Smooth muscle cell (in vitro differentiated cells): ENCODE data around the gene TEX55. TPM values are rescaled to one million over a fixed set of nuclear protein-coding genes. Genes with fewer than 3 reads are reported as not detected.

Experiments
- DNase-seq: peaks from one replicate; lab custom pipeline; 2025; ENCODE audit not compliant: unreplicated experiment; lab: John Stamatoyannopoulos, UW
- H2AFZ ChIP-seq: fragments of 200-600 bp; sonication (generic); 2 replicates; pipeline ENCODE4 v1.6.0; 2016; ENCODE audit warnings: antibody characterized with exemption, low read depth, mild to moderate bottlenecking
- H3F3A ChIP-seq: fragments of 200-600 bp; sonication (generic); 2 replicates; pipeline ENCODE4 v1.6.0; 2017; ENCODE audit warnings: antibody characterized with exemption, low read depth
- H3K27ac ChIP-seq: fragments of 200-600 bp; sonication (generic); 2 replicates; pipeline ENCODE4 v1.5.1; 2016; ENCODE audit warnings: low read depth, mild to moderate bottlenecking
- H3K27me3 ChIP-seq: fragments of 200-600 bp; sonication (generic); 2 replicates; pipeline ENCODE4 v1.6.1; 2016; ENCODE audit warnings: low read depth, mild to moderate bottlenecking
- H3K36me3 ChIP-seq: fragments of 200-600 bp; sonication (generic); 2 replicates; pipeline ENCODE4 v1.5.1; 2016; ENCODE audit warnings: low read depth
- H3K4me1 ChIP-seq: fragments of 200-600 bp; sonication (generic); 2 replicates; pipeline ENCODE4 v1.5.1; 2016; ENCODE audit warnings: low read depth
- H3K4me2 ChIP-seq: fragments of 200-600 bp; sonication (generic); 2 replicates; pipeline ENCODE4 v1.6.0; 2016; ENCODE audit warnings: mild to moderate bottlenecking
- H3K4me3 ChIP-seq: fragments of 200-600 bp; sonication (generic); 2 replicates; pipeline ENCODE4 v1.5.1; 2016; ENCODE audit warnings: mild to moderate bottlenecking
- H3K79me2 ChIP-seq: fragments of 200-600 bp; sonication (generic); 2 replicates; pipeline ENCODE4 v1.6.0; 2016; ENCODE audit warnings: low read depth, mild to moderate bottlenecking
- H3K9ac ChIP-seq: fragments of 200-600 bp; sonication (generic); 2 replicates; pipeline ENCODE4 v1.6.0; 2016; ENCODE audit warnings: low read depth
- H3K9me3 ChIP-seq: fragments of 200-600 bp; sonication (generic); replicated peaks from 2 replicates; pipeline ENCODE4 v1.5.1; 2016; ENCODE audit warnings: low read depth
- H4K20me1 ChIP-seq: fragments of 200-600 bp; sonication (generic); 2 replicates; pipeline ENCODE4 v1.6.0; 2016; ENCODE audit warnings: low read depth
- WGBS: methylation state at CpG from one replicate; pipeline ENCODE4 v1.1.7; 2016; ENCODE audit warnings: low lambda C conversion rate; 5-methylcytosine and 5-hydroxymethylcytosine counted together
- polyA plus RNA-seq: library from polyadenylated mRNA; unstranded; fragments of >200 nt; fragmentation: Nextera tagmentation; extraction: Ambion mirVana; gene quantifications from 2 replicates; pipeline ENCODE4 v1.2.1, GENCODE V29; 2016
- total RNA-seq: library from RNA; depleted of rRNA; stranded (reverse); fragments of >200 nt; gene quantifications from 2 replicates; pipeline ENCODE4 v1.2.3, GENCODE V29; 2014
- TF ChIP-seq, protein P1 (sequence below): fragments of 200-600 bp; sonication (generic); IDR thresholded peaks from 2 replicates; pipeline ENCODE4 v1.5.1; 2017; ENCODE audit warnings: borderline replicate concordance, mild to moderate bottlenecking, antibody characterized with exemption; ENCODE audit not compliant: insufficient read depth, poor library complexity, severe bottlenecking

The TEX55 gene
- total and polyA plus RNA-seq, 2 experiments from 2014 or later, result not detected

DNA sequence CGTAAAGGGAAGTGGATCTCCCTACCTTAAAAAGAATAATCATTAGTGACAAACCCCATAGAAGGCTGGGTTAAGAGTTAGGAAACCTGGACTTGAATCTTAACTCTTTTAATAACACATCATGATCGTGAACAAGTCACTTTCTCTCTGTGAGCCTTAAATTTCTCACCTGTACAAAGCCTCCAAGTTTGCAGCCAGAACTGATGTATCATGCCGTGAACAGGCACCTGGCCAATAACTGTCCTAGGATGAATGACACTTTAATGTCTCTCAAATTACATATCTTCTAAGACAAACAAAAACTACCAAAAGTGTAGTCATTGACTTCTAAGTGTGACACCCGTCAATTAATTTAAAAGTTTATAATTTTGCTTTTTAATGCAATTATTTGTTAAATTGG is 31.4 kb downstream of the TEX55 start:
- Histone ChIP-seq H4K20me1 (no peaks in the 10 kb centered on the region), H3K4me2 (no peak overlapping the region), H3K9ac (no peak overlapping the region), H3F3A (no peaks in the 10 kb centered on the region), H3K9me3 (no peaks in the 10 kb centered on the region), H3K79me2 (no peaks in the 10 kb centered on the region), H3K4me1 (no peaks in the 10 kb centered on the region), H3K4me3 (no peak overlapping the region), H3K36me3 (no peaks in the 10 kb centered on the region), H3K27me3 (peaks cover 28% of the 10 kb centered on the region), H2AFZ (no peak overlapping the region), H3K27ac (no peak overlapping the region)
- DNase-seq, result no peak
- 92% methylated on average over 4 of the region's 4 CpGs for WGBS
- TF ChIP-seq, protein P1, sequence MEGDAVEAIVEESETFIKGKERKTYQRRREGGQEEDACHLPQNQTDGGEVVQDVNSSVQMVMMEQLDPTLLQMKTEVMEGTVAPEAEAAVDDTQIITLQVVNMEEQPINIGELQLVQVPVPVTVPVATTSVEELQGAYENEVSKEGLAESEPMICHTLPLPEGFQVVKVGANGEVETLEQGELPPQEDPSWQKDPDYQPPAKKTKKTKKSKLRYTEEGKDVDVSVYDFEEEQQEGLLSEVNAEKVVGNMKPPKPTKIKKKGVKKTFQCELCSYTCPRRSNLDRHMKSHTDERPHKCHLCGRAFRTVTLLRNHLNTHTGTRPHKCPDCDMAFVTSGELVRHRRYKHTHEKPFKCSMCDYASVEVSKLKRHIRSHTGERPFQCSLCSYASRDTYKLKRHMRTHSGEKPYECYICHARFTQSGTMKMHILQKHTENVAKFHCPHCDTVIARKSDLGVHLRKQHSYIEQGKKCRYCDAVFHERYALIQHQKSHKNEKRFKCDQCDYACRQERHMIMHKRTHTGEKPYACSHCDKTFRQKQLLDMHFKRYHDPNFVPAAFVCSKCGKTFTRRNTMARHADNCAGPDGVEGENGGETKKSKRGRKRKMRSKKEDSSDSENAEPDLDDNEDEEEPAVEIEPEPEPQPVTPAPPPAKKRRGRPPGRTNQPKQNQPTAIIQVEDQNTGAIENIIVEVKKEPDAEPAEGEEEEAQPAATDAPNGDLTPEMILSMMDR, result no peak

DNA sequence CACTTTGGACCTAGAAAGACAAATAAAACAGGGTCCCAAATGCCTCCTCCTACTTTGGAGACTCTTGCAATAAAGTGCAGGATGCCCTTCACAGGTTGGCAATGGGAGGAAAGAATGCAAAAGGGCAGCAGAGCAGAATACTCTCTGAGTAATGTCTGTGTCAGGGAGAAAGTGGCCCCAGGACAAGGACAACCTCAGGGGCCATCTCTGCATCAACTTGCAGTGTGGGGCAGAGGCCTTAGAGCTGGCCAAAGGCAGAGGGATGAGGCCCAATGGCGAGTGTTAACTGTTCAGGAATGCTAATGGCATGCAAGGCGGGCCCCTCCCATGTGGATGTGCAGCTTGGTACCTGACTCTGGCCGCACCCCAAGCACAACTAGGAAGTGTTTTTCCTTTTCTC is 35.8 kb downstream of the TEX55 start:
- no peak overlapping the region for H3K4me2 ChIP-seq
- no peak overlapping the region for H3K4me3 ChIP-seq
- H3K4me1 ChIP-seq, result no peaks in the 10 kb centered on the region
- no peak overlapping the region for H3K27ac ChIP-seq
- no peaks in the 10 kb centered on the region for H4K20me1 ChIP-seq
- no peak overlapping the region for H2AFZ ChIP-seq
- H3K36me3 ChIP-seq, result no peaks in the 10 kb centered on the region
- 77% methylated on average over 3 of the region's 3 CpGs for WGBS
- DNase-seq, result no peak
- H3K27me3 ChIP-seq, result peaks cover 4% of the 10 kb centered on the region
- H3K9ac ChIP-seq, result no peak overlapping the region
- no peaks in the 10 kb centered on the region for H3F3A ChIP-seq
- TF ChIP-seq, protein P1, result no peak
- no peaks in the 10 kb centered on the region for H3K9me3 ChIP-seq
- no peaks in the 10 kb centered on the region for H3K79me2 ChIP-seq

DNA sequence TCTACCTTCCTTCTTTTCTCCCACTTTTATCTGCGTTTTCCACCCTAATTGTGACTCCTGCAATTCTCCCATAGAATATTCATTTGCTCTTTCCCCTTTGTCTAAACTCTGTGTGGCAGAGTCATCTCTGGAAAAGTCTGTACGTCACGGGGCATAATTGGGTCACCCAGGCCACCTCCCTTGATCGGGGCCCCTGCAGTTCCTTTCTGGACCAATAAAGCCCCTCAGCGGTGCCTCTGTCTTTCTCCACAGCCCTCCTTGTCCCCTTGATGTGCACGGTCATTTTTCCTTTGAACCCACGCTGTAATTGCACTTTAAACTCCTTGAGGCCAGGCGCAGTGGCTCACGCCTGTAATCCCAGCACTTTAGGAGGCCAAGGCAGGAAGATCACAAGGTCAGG is 38.1 kb downstream of the TEX55 start:
- no peaks in the 10 kb centered on the region for H3K36me3 ChIP-seq
- H3K27ac ChIP-seq, result peak overlapping the region; percentile 75
- 87% methylated on average over 9 of the region's 9 CpGs for whole genome bisulfite sequencing
- H3K4me1 ChIP-seq, result no peaks in the 10 kb centered on the region
- no peak for DNase-seq
- H3K4me2 ChIP-seq, result no peak overlapping the region
- H3F3A ChIP-seq, result no peaks in the 10 kb centered on the region
- H2AFZ ChIP-seq, result no peak overlapping the region
- H4K20me1 ChIP-seq, result no peaks in the 10 kb centered on the region
- no peaks in the 10 kb centered on the region for H3K27me3 ChIP-seq
- H3K9ac ChIP-seq, result no peak overlapping the region
- no peaks in the 10 kb centered on the region for H3K9me3 ChIP-seq
- TF ChIP-seq, protein P1, result no peak
- H3K79me2 ChIP-seq, result no peaks in the 10 kb centered on the region
- no peak overlapping the region for H3K4me3 ChIP-seq

DNA sequence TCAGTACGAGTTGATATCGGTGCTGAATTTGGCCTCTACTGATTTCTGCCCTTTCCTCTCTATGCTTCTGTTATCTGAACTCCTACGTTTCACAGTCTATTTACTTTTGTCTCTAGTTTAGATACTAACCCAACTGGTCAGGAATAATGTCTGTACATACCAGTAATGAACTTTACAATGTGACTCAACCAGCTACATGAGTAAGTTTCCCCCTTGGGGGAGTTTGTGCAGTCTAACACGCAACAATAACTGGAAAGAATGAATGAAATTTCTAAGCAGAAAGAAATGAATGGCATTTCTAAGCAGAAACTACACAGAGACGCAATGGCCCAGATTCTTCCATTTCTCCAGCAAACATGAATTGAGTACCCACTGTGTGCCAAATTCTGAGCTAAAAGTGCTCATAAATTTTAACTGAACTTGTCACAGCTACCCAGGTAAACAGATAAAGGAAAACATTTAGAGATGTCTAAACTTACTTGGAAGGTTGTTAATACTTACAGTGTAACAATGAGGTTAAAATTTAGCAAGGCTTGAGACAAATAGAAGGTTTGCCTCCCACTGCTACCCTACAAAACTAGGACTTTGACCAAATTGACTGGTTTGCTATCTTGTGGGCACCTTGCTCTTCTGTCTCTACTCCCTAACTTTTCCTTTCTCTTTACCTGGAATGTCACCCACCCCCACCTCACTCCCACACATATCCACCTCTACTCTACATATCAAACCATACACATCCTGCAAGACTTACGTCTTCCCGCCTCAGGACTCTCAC is 39.0 kb downstream of the TEX55 start:
- no peaks in the 10 kb centered on the region for H3F3A ChIP-seq
- peak overlapping the region; percentile 75 for H3K27ac ChIP-seq
- no peaks in the 10 kb centered on the region for H3K4me1 ChIP-seq
- no peak overlapping the region for H3K4me2 ChIP-seq
- H3K36me3 ChIP-seq, result no peaks in the 10 kb centered on the region
- no peak overlapping the region for H2AFZ ChIP-seq
- DNase-seq, result no peak
- TF ChIP-seq, protein P1, result no peak
- 51% methylated on average over 7 of the region's 7 CpGs for WGBS
- H4K20me1 ChIP-seq, result no peaks in the 10 kb centered on the region
- H3K27me3 ChIP-seq, result no peaks in the 10 kb centered on the region
- no peaks in the 10 kb centered on the region for H3K9me3 ChIP-seq
- H3K9ac ChIP-seq, result peak overlapping the region; percentile 14
- no peaks in the 10 kb centered on the region for H3K79me2 ChIP-seq
- no peak overlapping the region for H3K4me3 ChIP-seq
